ENCODE results near the gene MCTP1.

The MCTP1 gene

GRCh38 chr5:95060098-95060497 is 224.8 kb downstream of the MCTP1 start:
- no peak overlapping the region for H2BK5ac ChIP-seq (ENCODE audit: low read length)
- H3K4me1 ChIP-seq (ENCODE audit: control insufficient read depth, low read depth, low read length) = no peaks in the 10 kb centered on the region
- H3K36me3 ChIP-seq (ENCODE audit: control insufficient read depth, insufficient read depth, low read length) = no peaks in the 10 kb centered on the region
- no peaks in the 10 kb centered on the region for H3K27me3 ChIP-seq (ENCODE audit: insufficient read depth, low read length, poor library complexity)
- H4K5ac ChIP-seq (ENCODE audit: low read length) = no peak overlapping the region
- H3K27ac ChIP-seq (ENCODE audit: low read depth, low read length) = no peak overlapping the region
- no peak overlapping the region for H3K18ac ChIP-seq (ENCODE audit: low read length)
- H2BK120ac ChIP-seq (ENCODE audit: low read depth, low read length) = no peak overlapping the region
- H3K79me2 ChIP-seq (ENCODE audit: control insufficient read depth, insufficient read depth, low read length) = no peaks in the 10 kb centered on the region
- no peak overlapping the region for H2AK5ac ChIP-seq (ENCODE audit: low read length)
- H3K4ac ChIP-seq (ENCODE audit: low read depth, low read length) = no peak overlapping the region
- no CpG with 5 or more reads among the region's 2 CpGs for WGBS (ENCODE audit: extremely low coverage, insufficient coverage, low lambda C conversion rate)
- H3K4me2 ChIP-seq (ENCODE audit: low read length) = no peak overlapping the region
- no peaks in the 10 kb centered on the region for H3K79me1 ChIP-seq (ENCODE audit: low read length)
- no peak for DNase-seq
- no peak overlapping the region for H3K56ac ChIP-seq (ENCODE audit: low read length)
- no peak overlapping the region for H4K8ac ChIP-seq (ENCODE audit: low read depth, low read length)
- no peak overlapping the region for H3K23ac ChIP-seq (ENCODE audit: low read length)
- no peak overlapping the region for H2BK15ac ChIP-seq (replicated peaks; ENCODE audit: low read depth)
- no peak overlapping the region for H3K4me3 ChIP-seq (ENCODE audit: low read length)
- H3K9ac ChIP-seq (ENCODE audit: low read length) = no peak overlapping the region

- no peaks in the 10 kb centered on the region for H3K79me2 ChIP-seq (ENCODE audit: control insufficient read depth, insufficient read depth, low read length)
- H4K8ac ChIP-seq (ENCODE audit: low read depth, low read length) = no peak overlapping the region
- no peak overlapping the region for H3K27ac ChIP-seq (ENCODE audit: low read depth, low read length)
- H3K4me3 ChIP-seq (ENCODE audit: low read length) = no peak overlapping the region
- no peak overlapping the region for H3K18ac ChIP-seq (ENCODE audit: low read length)
- H2BK5ac ChIP-seq (ENCODE audit: low read length) = no peak overlapping the region
- no peak for DNase-seq
- H4K5ac ChIP-seq (ENCODE audit: low read length) = no peak overlapping the region
- no peak overlapping the region for H3K9ac ChIP-seq (ENCODE audit: low read length)
- no peak overlapping the region for H3K4ac ChIP-seq (ENCODE audit: low read depth, low read length)
- H3K4me2 ChIP-seq (ENCODE audit: low read length) = no peak overlapping the region
- no peak overlapping the region for H3K23ac ChIP-seq (ENCODE audit: low read length)
- no peaks in the 10 kb centered on the region for H3K36me3 ChIP-seq (ENCODE audit: control insufficient read depth, insufficient read depth, low read length)
- H3K4me1 ChIP-seq (ENCODE audit: control insufficient read depth, low read depth, low read length) = no peaks in the 10 kb centered on the region
- H3K27me3 ChIP-seq (ENCODE audit: insufficient read depth, low read length, poor library complexity) = no peaks in the 10 kb centered on the region
- no peak overlapping the region for H2BK15ac ChIP-seq (replicated peaks; ENCODE audit: low read depth)
- no peak overlapping the region for H2AK5ac ChIP-seq (ENCODE audit: low read length)
- H3K56ac ChIP-seq (ENCODE audit: low read length) = no peak overlapping the region
- H2BK120ac ChIP-seq (ENCODE audit: low read depth, low read length) = no peak overlapping the region
- H3K79me1 ChIP-seq (ENCODE audit: low read length) = no peaks in the 10 kb centered on the region
Measured at GRCh38 chr5:95059636-95060035, 225.3 kb downstream of the MCTP1 start.

GRCh38 chr5:95057615-95058014 is 227.3 kb downstream of the MCTP1 start:
- Histone ChIP-seq H3K4me3 (ENCODE audit: low read length) (no peak overlapping the region), H3K4me2 (ENCODE audit: low read length) (no peak overlapping the region), H2AK5ac (ENCODE audit: low read length) (no peak overlapping the region), H3K23ac (ENCODE audit: low read length) (no peak overlapping the region), H3K27ac (ENCODE audit: low read depth, low read length) (no peak overlapping the region), H4K5ac (ENCODE audit: low read length) (no peak overlapping the region), H3K18ac (ENCODE audit: low read length) (no peak overlapping the region), H3K4ac (ENCODE audit: low read depth, low read length) (no peak overlapping the region), H3K56ac (ENCODE audit: low read length) (no peak overlapping the region), H2BK120ac (ENCODE audit: low read depth, low read length) (no peak overlapping the region), H3K27me3 (ENCODE audit: insufficient read depth, low read length, poor library complexity) (no peaks in the 10 kb centered on the region), H2BK15ac (replicated peaks; ENCODE audit: low read depth) (no peak overlapping the region), H2BK5ac (ENCODE audit: low read length) (no peak overlapping the region), H3K36me3 (ENCODE audit: control insufficient read depth, insufficient read depth, low read length) (no peaks in the 10 kb centered on the region), H3K9ac (ENCODE audit: low read length) (no peak overlapping the region), H3K4me1 (ENCODE audit: control insufficient read depth, low read depth, low read length) (no peaks in the 10 kb centered on the region), H4K8ac (ENCODE audit: low read depth, low read length) (no peak overlapping the region), H3K79me1 (ENCODE audit: low read length) (no peaks in the 10 kb centered on the region), H3K79me2 (ENCODE audit: control insufficient read depth, insufficient read depth, low read length) (no peaks in the 10 kb centered on the region)
- no peak for DNase-seq
- WGBS (ENCODE audit: extremely low coverage, insufficient coverage, low lambda C conversion rate) = no CpG with 5 or more reads among the region's 5 CpGs

GRCh38 chr5:95053253-95053652 is 231.6 kb downstream of the MCTP1 start:
- H3K4me1 ChIP-seq (ENCODE audit: control insufficient read depth, low read depth, low read length) = no peaks in the 10 kb centered on the region
- no peak overlapping the region for H3K4ac ChIP-seq (ENCODE audit: low read depth, low read length)
- H3K4me2 ChIP-seq (ENCODE audit: low read length) = no peak overlapping the region
- H2BK15ac ChIP-seq (replicated peaks; ENCODE audit: low read depth) = no peak overlapping the region
- no peaks in the 10 kb centered on the region for H3K27me3 ChIP-seq (ENCODE audit: insufficient read depth, low read length, poor library complexity)
- H3K9ac ChIP-seq (ENCODE audit: low read length) = no peak overlapping the region
- H3K36me3 ChIP-seq (ENCODE audit: control insufficient read depth, insufficient read depth, low read length) = no peaks in the 10 kb centered on the region
- no peak overlapping the region for H3K4me3 ChIP-seq (ENCODE audit: low read length)
- H2BK120ac ChIP-seq (ENCODE audit: low read depth, low read length) = no peak overlapping the region
- H3K18ac ChIP-seq (ENCODE audit: low read length) = no peak overlapping the region
- no CpG with 5 or more reads among the region's 7 CpGs for WGBS (ENCODE audit: extremely low coverage, insufficient coverage, low lambda C conversion rate)
- no peak for DNase-seq
- H3K56ac ChIP-seq (ENCODE audit: low read length) = no peak overlapping the region
- no peak overlapping the region for H4K5ac ChIP-seq (ENCODE audit: low read length)
- no peak overlapping the region for H3K27ac ChIP-seq (ENCODE audit: low read depth, low read length)
- no peaks in the 10 kb centered on the region for H3K79me1 ChIP-seq (ENCODE audit: low read length)
- no peak overlapping the region for H3K23ac ChIP-seq (ENCODE audit: low read length)
- H4K8ac ChIP-seq (ENCODE audit: low read depth, low read length) = no peak overlapping the region
- no peak overlapping the region for H2AK5ac ChIP-seq (ENCODE audit: low read length)
- H2BK5ac ChIP-seq (ENCODE audit: low read length) = no peak overlapping the region
- H3K79me2 ChIP-seq (ENCODE audit: control insufficient read depth, insufficient read depth, low read length) = no peaks in the 10 kb centered on the region

GRCh38 chr5:95050708-95051107 is 234.2 kb downstream of the MCTP1 start:
- no peaks in the 10 kb centered on the region for H3K4me1 ChIP-seq (ENCODE audit: control insufficient read depth, low read depth, low read length)
- no peak overlapping the region for H3K56ac ChIP-seq (ENCODE audit: low read length)
- H3K18ac ChIP-seq (ENCODE audit: low read length) = no peak overlapping the region
- H2BK15ac ChIP-seq (replicated peaks; ENCODE audit: low read depth) = no peak overlapping the region
- no peak overlapping the region for H3K4me2 ChIP-seq (ENCODE audit: low read length)
- H4K5ac ChIP-seq (ENCODE audit: low read length) = no peak overlapping the region
- no peaks in the 10 kb centered on the region for H3K79me1 ChIP-seq (ENCODE audit: low read length)
- no peak overlapping the region for H3K23ac ChIP-seq (ENCODE audit: low read length)
- H2BK5ac ChIP-seq (ENCODE audit: low read length) = no peak overlapping the region
- no peaks in the 10 kb centered on the region for H3K36me3 ChIP-seq (ENCODE audit: control insufficient read depth, insufficient read depth, low read length)
- no peaks in the 10 kb centered on the region for H3K27me3 ChIP-seq (ENCODE audit: insufficient read depth, low read length, poor library complexity)
- H4K8ac ChIP-seq (ENCODE audit: low read depth, low read length) = no peak overlapping the region
- DNase-seq = no peak
- no peak overlapping the region for H2BK120ac ChIP-seq (ENCODE audit: low read depth, low read length)
- WGBS (ENCODE audit: extremely low coverage, insufficient coverage, low lambda C conversion rate) = no CpG with 5 or more reads among the region's 1 CpG
- H3K4me3 ChIP-seq (ENCODE audit: low read length) = no peak overlapping the region
- H3K4ac ChIP-seq (ENCODE audit: low read depth, low read length) = no peak overlapping the region
- no peak overlapping the region for H3K27ac ChIP-seq (ENCODE audit: low read depth, low read length)
- H2AK5ac ChIP-seq (ENCODE audit: low read length) = no peak overlapping the region
- H3K79me2 ChIP-seq (ENCODE audit: control insufficient read depth, insufficient read depth, low read length) = no peaks in the 10 kb centered on the region
- H3K9ac ChIP-seq (ENCODE audit: low read length) = no peak overlapping the region

- Histone ChIP-seq H3K18ac (ENCODE audit: low read length) (no peak overlapping the region), H3K79me2 (ENCODE audit: control insufficient read depth, insufficient read depth, low read length) (no peaks in the 10 kb centered on the region), H2AK5ac (ENCODE audit: low read length) (no peak overlapping the region), H3K36me3 (ENCODE audit: control insufficient read depth, insufficient read depth, low read length) (no peaks in the 10 kb centered on the region), H3K4me1 (ENCODE audit: control insufficient read depth, low read depth, low read length) (no peaks in the 10 kb centered on the region), H3K23ac (ENCODE audit: low read length) (no peak overlapping the region), H2BK120ac (ENCODE audit: low read depth, low read length) (no peak overlapping the region), H3K27me3 (ENCODE audit: insufficient read depth, low read length, poor library complexity) (no peaks in the 10 kb centered on the region), H3K4me3 (ENCODE audit: low read length) (no peak overlapping the region), H3K4me2 (ENCODE audit: low read length) (no peak overlapping the region), H4K5ac (ENCODE audit: low read length) (no peak overlapping the region), H3K56ac (ENCODE audit: low read length) (no peak overlapping the region), H2BK5ac (ENCODE audit: low read length) (no peak overlapping the region), H3K27ac (ENCODE audit: low read depth, low read length) (no peak overlapping the region), H3K9ac (ENCODE audit: low read length) (no peak overlapping the region), H2BK15ac (replicated peaks; ENCODE audit: low read depth) (no peak overlapping the region), H3K4ac (ENCODE audit: low read depth, low read length) (no peak overlapping the region), H4K8ac (ENCODE audit: low read depth, low read length) (no peak overlapping the region), H3K79me1 (ENCODE audit: low read length) (no peaks in the 10 kb centered on the region)
- WGBS (ENCODE audit: extremely low coverage, insufficient coverage, low lambda C conversion rate) = no CpG with 5 or more reads among the region's 1 CpG
- DNase-seq = no peak
Measured at GRCh38 chr5:95048628-95049027, 236.3 kb downstream of the MCTP1 start.

Data from mesendoderm (in vitro differentiated cells).